Peyer's patch (tissue), 4 donors: Measurements from ENCODE around the gene TRIM41.

Experiments
- CTCF ChIP-seq, 6 experiments: fragments of 450-650 bp in 4 of 6; fragments of 200-600 bp in 2 of 6; sonication (generic) in 1 of 6; IDR thresholded peaks; one replicate each; pipeline ENCODE4 v1.5.1; 2017 to 2019; ENCODE audit warnings: antibody characterized with exemption in 6 of 6, mild to moderate bottlenecking in 3 of 6, moderate library complexity in 1 of 6
- POLR2A ChIP-seq, 2 donors: fragments of 450-650 bp; IDR thresholded peaks; one replicate each; pipeline ENCODE4 v1.5.1; 2017; ENCODE audit warnings: antibody characterized with exemption in 2 of 2, mild to moderate bottlenecking in 2 of 2, moderate library complexity in 2 of 2

GRCh38 chr5:181217803-181218062 is 5.3 kb upstream of the TRIM41 start:
- TF ChIP-seq POLR2A (IDR thresholded peaks at IDR 0.05) = no peak
- TF ChIP-seq CTCF (IDR thresholded peaks at IDR 0.05) = no peak
